Glutamatergic neuron (in vitro differentiated cells): ENCODE measurements around the gene DSCAML1. TPM values are rescaled to one million over a fixed set of nuclear protein-coding genes. Genes with fewer than 3 reads are reported as not detected.

Experiments
- DNase-seq: peaks from one replicate; pipeline ENCODE4 v3.0.0; 2022
- H3K27ac Mint-ChIP-seq: one replicate; pipeline ENCODE4 v1.8.0; 2020; ENCODE audit warnings: mild to moderate bottlenecking, mixed read lengths, inconsistent platforms; ENCODE audit not compliant: unreplicated experiment
- H3K27me3 Mint-ChIP-seq: one replicate; pipeline ENCODE4 v1.8.0; 2020; ENCODE audit warnings: mild to moderate bottlenecking, moderate library complexity, mixed read lengths, inconsistent platforms; ENCODE audit not compliant: unreplicated experiment
- H3K36me3 Mint-ChIP-seq: one replicate; pipeline ENCODE4 v1.8.0; 2020; ENCODE audit warnings: mild to moderate bottlenecking, mixed read lengths, inconsistent platforms; ENCODE audit not compliant: unreplicated experiment
- H3K4me1 Mint-ChIP-seq: one replicate; pipeline ENCODE4 v1.8.0; 2020; ENCODE audit warnings: mild to moderate bottlenecking, low read depth, mixed read lengths, inconsistent platforms; ENCODE audit not compliant: unreplicated experiment
- H3K4me3 Mint-ChIP-seq: one replicate; pipeline ENCODE4 v1.8.0; 2020; ENCODE audit warnings: mild to moderate bottlenecking, mixed read lengths, inconsistent platforms; ENCODE audit not compliant: unreplicated experiment
- H3K9me3 Mint-ChIP-seq: one replicate; pipeline ENCODE4 v1.8.0; 2020; ENCODE audit warnings: mild to moderate bottlenecking, moderate library complexity, mixed read lengths, inconsistent platforms; ENCODE audit not compliant: unreplicated experiment
- CTCF ChIP-seq: fragments of 200-600 bp; sonication (generic); IDR thresholded peaks from one replicate; pipeline ENCODE4 v1.5.0; 2021; ENCODE audit not compliant: partially characterized antibody, unreplicated experiment
- total RNA-seq: library from RNA; stranded (reverse); fragmentation: NEBNext Ultra II Directional; extraction: Animal tissue kit (Norgen Biotek cat#: 25700); gene quantifications from one replicate; pipeline ENCODE4 v1.2.1, GENCODE V29; 2021; ENCODE audit not compliant: unreplicated experiment

The DSCAML1 gene
- total RNA-seq, 1 donor from 2014 or later = 0.07 TPM

DNA sequence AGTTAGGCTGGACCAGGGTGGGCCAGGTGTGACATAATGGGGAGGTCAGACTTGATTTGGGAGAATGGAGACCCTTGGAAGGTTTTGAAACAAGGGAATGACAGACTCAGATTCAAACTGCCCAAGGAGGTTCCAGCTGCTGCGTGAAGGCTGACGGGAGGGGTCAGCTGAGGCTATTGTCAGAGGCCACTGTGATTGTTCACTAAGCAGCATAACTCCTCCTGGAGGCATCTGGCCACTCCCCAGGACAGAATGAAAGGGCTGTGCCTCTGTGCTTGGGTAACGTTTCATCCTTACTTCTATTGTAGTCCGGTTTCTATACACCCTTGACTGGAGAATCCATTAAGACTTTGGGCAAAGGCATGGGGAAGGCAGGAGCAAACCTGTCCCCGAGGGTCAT lies 126.6 kb downstream of the DSCAML1 start:
- H3K27me3 Mint-ChIP-seq = peaks cover 4% of the 10 kb centered on the region
- no peak overlapping the region for H3K4me3 Mint-ChIP-seq
- peaks cover 5% of the 10 kb centered on the region for H3K9me3 Mint-ChIP-seq
- no peak overlapping the region for H3K27ac Mint-ChIP-seq
- no peak for TF ChIP-seq CTCF
- H3K4me1 Mint-ChIP-seq = peaks cover 31% of the 10 kb centered on the region
- no peak for DNase-seq
- H3K36me3 Mint-ChIP-seq = no peaks in the 10 kb centered on the region

DNA sequence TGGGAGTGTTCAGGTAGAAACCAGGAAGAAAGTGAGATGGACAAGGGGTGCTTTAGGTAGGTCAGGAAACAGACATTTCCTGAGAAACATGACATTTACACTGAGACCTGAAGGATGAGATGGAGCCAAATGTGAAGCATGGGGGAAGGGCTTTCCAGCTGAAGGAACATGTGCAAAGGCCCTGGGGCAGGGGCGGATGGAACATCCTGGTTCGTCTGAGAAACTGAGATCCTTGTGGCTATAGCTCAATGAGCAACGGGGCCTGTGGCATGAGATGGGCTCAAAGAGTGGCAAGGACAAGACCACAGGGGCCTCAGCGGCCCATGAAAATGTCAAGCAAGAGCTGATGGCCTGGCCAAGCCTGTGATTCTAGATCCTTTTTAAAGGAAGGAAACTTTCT lies 127.4 kb downstream of the DSCAML1 start:
- Mint-ChIP-seq H3K9me3 (peaks cover 5% of the 10 kb centered on the region), H3K4me3 (no peak overlapping the region), H3K4me1 (peaks cover 31% of the 10 kb centered on the region), H3K27ac (no peak overlapping the region), H3K27me3 (peaks cover 6% of the 10 kb centered on the region), H3K36me3 (no peaks in the 10 kb centered on the region)
- no peak for DNase-seq
- no peak for TF ChIP-seq CTCF

GRCh38 chr11:117669062-117669461 lies 128.0 kb downstream of the DSCAML1 start:
- H3K4me1 Mint-ChIP-seq = peaks cover 31% of the 10 kb centered on the region
- H3K9me3 Mint-ChIP-seq = peaks cover 5% of the 10 kb centered on the region
- H3K27me3 Mint-ChIP-seq = peaks cover 6% of the 10 kb centered on the region
- no peak for DNase-seq
- H3K4me3 Mint-ChIP-seq = no peak overlapping the region
- no peak overlapping the region for H3K27ac Mint-ChIP-seq
- no peak for TF ChIP-seq CTCF
- H3K36me3 Mint-ChIP-seq = no peaks in the 10 kb centered on the region

- H3K4me1 Mint-ChIP-seq = peaks cover 29% of the 10 kb centered on the region
- no peak for DNase-seq
- H3K4me3 Mint-ChIP-seq = no peak overlapping the region
- H3K9me3 Mint-ChIP-seq = peaks cover 5% of the 10 kb centered on the region
- TF ChIP-seq CTCF = no peak
- no peak overlapping the region for H3K27ac Mint-ChIP-seq
- no peaks in the 10 kb centered on the region for H3K36me3 Mint-ChIP-seq
- H3K27me3 Mint-ChIP-seq = peaks cover 8% of the 10 kb centered on the region
These were observed 128.7 kb downstream of the DSCAML1 start for GRCh38 chr11:117668321-117668751.

DNA sequence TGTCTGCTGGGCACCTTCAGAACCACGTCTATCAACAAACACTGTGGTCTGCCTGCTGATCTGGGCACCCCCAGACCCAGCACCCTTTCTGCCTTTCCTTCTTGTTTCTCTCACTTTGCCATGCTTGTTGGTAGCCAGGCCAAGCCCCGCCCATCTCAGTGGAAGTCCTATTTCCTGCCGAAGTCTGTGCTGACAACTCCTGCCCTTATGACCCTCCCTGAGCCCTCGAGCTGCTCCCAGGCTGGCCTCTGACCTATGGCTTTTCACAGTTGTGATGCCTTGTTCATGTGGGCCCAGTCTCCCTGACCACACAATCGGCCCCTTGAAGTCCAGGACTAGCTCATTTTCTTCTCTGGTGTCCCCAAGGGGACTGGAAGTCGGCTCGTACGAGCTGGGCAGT lies 132.1 kb downstream of the DSCAML1 start:
- peaks cover 18% of the 10 kb centered on the region for H3K4me1 Mint-ChIP-seq
- no peak overlapping the region for H3K4me3 Mint-ChIP-seq
- no peaks in the 10 kb centered on the region for H3K36me3 Mint-ChIP-seq
- DNase-seq = no peak
- peaks cover 5% of the 10 kb centered on the region for H3K9me3 Mint-ChIP-seq
- H3K27ac Mint-ChIP-seq = no peak overlapping the region
- H3K27me3 Mint-ChIP-seq = peaks cover 9% of the 10 kb centered on the region
- no peak for TF ChIP-seq CTCF
